ENCODE measurements around the gene DAP. TPM values are rescaled to one million over a fixed set of nuclear protein-coding genes. Genes with fewer than 3 reads are reported as not detected.

Gene DAP
- total RNA-seq, 4 donors from 2014 or later: 66.1 to 130 (median 106) TPM

DNA sequence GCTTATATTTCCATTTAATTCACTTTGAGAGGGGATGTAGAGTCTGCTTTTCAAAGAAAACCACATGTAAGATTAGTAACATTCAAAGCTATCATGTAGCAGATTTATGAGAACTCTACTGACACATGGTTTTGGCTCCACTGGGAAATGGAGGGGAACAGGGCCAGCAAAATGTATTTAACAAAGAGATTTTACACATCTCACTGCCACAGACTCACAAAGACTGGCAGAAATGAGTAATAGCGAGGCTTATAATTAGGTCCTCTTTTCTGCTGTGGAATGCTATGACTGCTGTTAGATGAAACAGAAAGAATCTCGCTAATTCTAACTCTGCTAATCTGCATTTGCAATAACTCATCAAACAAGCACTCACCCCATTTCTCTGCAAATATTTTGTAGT is 4.5 kb downstream of the DAP start:
- WGBS, 2 donors: 86 to 87% methylated on average over 2 of the region's 2 CpGs
- Histone ChIP-seq H3K4me3 (replicated peaks in 1 of 3) (no peak overlapping the region), H3K27ac (no peak overlapping the region), H3K4me1 (peaks cover 23 to 27% of the 10 kb centered on the region in 2 donors), H3K27me3 (no peaks in the 10 kb centered on the region), H3K36me3 (no peaks in the 10 kb centered on the region), H3K9me3 (no peaks in the 10 kb centered on the region)
- DNase-seq: no peak
- intact Hi-C loops (cut with DNase I): no loop called here
- TF ChIP-seq, protein P1, sequence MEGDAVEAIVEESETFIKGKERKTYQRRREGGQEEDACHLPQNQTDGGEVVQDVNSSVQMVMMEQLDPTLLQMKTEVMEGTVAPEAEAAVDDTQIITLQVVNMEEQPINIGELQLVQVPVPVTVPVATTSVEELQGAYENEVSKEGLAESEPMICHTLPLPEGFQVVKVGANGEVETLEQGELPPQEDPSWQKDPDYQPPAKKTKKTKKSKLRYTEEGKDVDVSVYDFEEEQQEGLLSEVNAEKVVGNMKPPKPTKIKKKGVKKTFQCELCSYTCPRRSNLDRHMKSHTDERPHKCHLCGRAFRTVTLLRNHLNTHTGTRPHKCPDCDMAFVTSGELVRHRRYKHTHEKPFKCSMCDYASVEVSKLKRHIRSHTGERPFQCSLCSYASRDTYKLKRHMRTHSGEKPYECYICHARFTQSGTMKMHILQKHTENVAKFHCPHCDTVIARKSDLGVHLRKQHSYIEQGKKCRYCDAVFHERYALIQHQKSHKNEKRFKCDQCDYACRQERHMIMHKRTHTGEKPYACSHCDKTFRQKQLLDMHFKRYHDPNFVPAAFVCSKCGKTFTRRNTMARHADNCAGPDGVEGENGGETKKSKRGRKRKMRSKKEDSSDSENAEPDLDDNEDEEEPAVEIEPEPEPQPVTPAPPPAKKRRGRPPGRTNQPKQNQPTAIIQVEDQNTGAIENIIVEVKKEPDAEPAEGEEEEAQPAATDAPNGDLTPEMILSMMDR (IDR thresholded peaks at IDR 0.05): no peak
- TF ChIP-seq POLR2A (IDR thresholded peaks at IDR 0.05): no peak

DNA sequence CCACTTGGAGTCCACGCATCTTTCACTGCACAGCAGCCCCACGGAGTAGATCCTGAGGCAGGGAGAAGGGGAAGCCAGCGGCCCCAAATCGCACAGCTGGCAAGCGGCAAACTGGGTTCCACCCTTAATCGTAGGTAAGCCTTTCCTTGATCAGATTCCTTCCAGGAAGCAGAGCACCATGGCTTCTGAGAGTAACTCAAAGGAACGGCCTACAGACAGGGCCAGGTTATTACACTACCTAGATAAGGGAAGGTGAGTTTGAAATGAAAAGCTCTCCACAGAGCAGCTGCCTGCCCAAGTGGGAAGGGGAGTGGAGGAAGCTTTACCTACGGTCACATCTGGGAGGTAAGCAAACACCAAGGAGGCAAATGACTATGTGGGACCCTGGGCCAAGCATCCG is 7.9 kb downstream of the DAP start:
- TF ChIP-seq POLR2A (IDR thresholded peaks at IDR 0.05): no peak
- TF ChIP-seq, protein P1 (IDR thresholded peaks at IDR 0.05): no peak
- Histone ChIP-seq H3K4me3 (replicated peaks in 1 of 3) (no peak overlapping the region), H3K36me3 (no peaks in the 10 kb centered on the region), H3K9me3 (no peaks in the 10 kb centered on the region), H3K27me3 (no peaks in the 10 kb centered on the region), H3K27ac (no peak overlapping the region), H3K4me1 (peaks cover 3 to 18% of the 10 kb centered on the region in 2 donors)
- DNase-seq: no peak
- intact Hi-C loops (cut with DNase I): no loop called here
- WGBS, 2 donors: 92 to 97% methylated on average over 9 of the region's 9 CpGs

DNA sequence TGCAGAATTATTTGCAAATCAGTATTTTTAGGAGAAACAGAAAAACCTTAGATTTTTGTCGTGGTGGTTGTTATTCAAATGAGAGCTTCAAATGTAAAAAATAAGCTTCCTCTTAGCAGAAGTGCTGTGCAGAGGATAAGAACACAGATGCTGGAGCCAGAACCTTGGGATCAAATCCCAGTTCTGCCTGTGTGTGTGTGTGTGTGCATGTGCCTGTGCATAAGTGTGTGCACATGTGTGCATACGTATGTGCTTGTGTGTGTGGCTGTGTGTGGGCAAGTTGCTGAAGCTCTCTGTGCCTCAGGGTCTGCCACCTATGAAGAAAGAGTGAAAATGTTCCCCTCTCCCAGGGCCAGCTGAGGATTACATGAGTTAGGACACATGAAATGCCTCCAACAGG is 8.6 kb downstream of the DAP start:
- peaks cover 0 to 25% of the 10 kb centered on the region in 2 donors for H3K4me1 ChIP-seq
- H3K27ac ChIP-seq: no peak overlapping the region
- no peaks in the 10 kb centered on the region for H3K36me3 ChIP-seq
- no peaks in the 10 kb centered on the region for H3K27me3 ChIP-seq
- H3K9me3 ChIP-seq: no peaks in the 10 kb centered on the region
- H3K4me3 ChIP-seq (replicated peaks in 1 of 3): no peak overlapping the region
- intact Hi-C loops (cut with DNase I): no loop called here
- TF ChIP-seq POLR2A (IDR thresholded peaks at IDR 0.05): no peak
- TF ChIP-seq, protein P1 (IDR thresholded peaks at IDR 0.05): no peak
- no peak for DNase-seq
- 75% methylated on average over 2 of the region's 2 CpGs for WGBS, 2 donors

DNA sequence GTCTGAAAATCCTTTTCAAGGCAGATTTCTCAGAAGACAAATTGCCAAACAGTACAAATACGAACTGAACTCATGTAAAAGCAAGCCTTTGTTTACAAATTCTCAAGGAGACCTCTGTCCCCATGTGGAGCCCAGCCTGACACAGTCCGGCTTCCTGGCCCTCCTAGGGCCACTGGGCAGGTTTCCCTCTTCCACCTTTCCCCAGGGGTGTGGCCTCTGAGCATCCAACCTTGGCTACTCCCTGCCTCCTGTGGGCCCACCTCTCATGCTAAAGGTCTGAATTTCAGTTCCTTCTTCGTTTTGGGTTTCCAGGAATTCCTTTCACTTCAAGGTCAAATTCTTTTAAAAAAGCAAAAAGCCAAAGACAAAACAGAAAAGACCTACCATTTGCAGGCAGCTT is 10.1 kb downstream of the DAP start:
- no peak overlapping the region for H3K27ac ChIP-seq

More for the DNA sequence above, 10.1 kb downstream of the DAP start:
- H3K9me3 ChIP-seq: no peaks in the 10 kb centered on the region
- H3K27me3 ChIP-seq: no peaks in the 10 kb centered on the region
- H3K4me1 ChIP-seq: peaks cover 3 to 32% of the 10 kb centered on the region in 2 donors
- DNase-seq: no peak
- WGBS, 2 donors: 87 to 89% methylated on average over 3 of the region's 3 CpGs
- no peak overlapping the region for H3K4me3 ChIP-seq (replicated peaks in 1 of 3)
- intact Hi-C loops (cut with DNase I): no loop called here
- no peaks in the 10 kb centered on the region for H3K36me3 ChIP-seq
- TF ChIP-seq POLR2A (IDR thresholded peaks at IDR 0.05): no peak
- TF ChIP-seq, protein P1 (IDR thresholded peaks at IDR 0.05): no peak

Measured in thyroid gland (tissue), 4 donors.